ENCODE measurements around the gene WDR35.

The WDR35 gene

DNA sequence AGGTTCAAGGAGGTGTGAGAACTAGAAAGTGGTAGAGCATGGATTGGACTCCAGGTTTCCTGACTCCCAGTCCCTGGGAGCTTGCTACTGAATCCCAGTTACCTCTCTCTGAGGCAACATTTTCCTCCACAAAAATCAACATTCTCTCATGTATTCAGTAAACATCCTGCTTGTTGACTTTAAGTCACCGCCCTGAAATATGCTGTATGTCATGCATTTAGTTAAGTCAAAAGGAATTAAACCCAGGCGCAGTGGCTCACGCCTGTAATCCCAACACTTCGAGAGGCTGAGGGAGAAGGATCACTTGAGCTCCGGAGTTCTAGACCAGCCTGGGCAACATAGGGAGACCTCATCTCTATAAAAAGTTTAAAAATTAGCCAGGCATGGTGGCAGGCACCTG is 18.8 kb upstream of the WDR35 start:
- no peak for DNase-seq

DNA sequence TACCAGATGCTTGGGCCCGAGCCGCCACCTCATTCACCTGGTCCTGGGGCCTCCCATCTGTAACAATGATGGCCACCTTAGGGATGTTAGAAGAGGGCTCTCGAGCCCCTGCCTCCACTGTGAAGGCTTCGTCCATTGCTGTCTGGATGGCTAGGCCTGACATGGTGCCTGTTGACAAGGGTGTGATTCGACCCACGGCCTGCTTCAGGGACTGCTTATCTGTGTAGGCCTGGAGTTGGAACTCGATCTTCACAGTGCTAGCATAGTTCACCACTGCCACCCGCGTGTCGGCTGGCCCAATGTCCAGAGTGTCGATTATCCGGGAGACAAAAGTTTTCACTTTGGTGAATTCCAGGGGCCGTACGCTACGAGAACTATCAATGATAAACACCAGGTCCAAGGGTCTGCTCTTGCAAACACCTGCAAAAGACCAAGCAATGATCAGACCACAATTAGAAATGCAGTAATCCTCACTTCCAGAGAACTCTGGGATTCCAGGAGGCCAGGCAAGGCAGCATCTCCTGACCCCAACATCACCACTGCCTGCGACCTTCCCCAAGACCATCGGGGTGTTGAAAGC is 16.1 kb upstream of the WDR35 start:
- DNase-seq, result no peak

DNA sequence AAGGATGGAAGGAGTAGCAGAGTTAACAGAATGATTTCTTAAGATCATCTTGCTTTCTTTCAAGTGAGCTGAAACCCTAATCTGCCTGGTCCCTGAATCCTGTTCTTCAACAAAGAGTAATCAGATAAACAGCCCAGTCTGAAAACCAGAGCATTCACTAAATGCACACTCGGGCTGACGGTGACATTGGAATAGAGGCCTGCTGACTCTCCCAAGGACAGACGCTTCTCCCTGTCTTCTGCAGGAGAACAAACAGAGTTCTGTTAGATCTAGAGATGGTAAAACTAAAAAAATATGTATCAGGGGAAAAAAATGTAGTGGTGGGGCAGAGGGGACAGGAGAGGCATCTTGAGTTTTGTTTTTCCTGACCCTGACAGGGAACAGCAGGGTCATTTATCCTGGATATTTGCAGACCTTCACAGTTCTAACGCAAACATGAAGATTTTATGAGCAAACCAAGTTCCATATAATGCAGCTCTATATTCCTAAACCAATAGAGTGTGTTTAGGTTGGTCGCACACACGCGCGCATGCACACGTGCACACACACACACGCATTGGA is 15.2 kb upstream of the WDR35 start:
- DNase-seq, result no peak

- DNase-seq, result no peak
These were observed 11.5 kb upstream of the WDR35 start for GRCh38 chr2:20001361-20001863.

DNA sequence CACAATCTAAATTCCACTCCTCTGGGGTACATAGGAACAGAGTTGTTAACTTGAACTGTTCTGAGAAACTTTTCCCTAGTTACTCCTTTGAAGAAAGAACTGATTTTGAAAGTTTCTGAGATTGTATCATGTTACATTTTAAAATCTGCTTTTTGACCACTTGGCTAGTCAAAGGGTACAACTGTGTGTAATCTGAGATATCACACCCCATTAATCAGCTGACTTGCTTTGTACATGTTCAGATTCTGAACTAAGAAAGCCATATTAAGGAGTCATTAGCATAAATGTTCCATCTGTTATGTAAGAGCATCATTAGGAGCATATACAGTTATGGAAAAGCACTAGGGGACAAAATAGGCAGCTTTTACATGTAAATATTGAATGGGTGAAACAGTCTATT is 3.8 kb upstream of the WDR35 start:
- no peak for DNase-seq

DNA sequence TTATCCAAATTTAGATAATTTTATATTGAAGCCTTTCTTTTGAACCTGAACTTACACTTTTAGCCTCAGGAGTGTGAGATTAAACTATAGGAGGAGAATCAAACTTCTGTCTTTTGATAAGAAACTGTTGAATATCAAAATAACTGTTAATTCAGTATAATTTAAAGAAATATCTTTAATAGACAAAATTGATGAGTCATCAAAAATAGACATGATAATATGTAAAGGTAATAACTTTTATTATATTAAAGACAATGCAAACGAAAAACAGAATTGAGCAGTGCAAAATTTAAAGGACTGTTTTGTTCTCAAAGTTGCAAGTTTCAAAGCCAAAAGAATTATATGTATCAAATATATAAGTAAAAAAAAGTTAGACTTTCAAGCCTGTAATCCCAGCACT is 2.0 kb upstream of the WDR35 start:
- DNase-seq, result no peak

DNA sequence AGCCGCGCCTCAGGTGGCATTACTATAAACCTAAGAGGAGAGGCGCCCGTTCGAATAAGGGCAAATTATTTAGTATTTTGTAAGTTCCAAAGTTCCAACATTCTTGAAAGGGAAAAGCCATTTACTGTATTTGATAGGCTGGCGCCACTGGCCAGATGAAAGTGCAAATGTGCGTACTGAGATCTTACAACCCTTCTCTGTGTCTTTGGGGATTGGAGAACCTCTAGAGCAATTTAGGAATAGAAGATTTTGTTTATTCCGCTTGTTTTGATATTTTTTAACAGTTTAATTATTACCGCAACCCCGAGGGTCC is 467 bp upstream of the WDR35 start:
- DNase-seq, result no peak

DNA sequence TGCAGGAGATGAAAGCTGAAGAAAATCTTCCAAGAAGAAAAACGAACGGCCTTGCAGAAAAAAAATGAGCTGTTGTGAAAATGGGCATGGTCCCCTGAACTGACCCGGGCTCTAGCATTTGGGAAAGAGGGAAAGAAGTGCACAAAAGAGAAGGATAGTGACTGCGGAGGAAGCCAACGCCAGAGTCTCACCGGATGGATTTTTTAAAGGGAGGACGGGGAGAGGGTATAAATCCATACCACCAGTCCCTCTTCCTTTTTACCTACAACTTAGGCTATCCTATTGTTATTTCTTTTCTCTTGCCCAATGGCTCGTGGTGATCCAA is 601 bp downstream of the WDR35 start:
- DNase-seq, result no peak

DNA sequence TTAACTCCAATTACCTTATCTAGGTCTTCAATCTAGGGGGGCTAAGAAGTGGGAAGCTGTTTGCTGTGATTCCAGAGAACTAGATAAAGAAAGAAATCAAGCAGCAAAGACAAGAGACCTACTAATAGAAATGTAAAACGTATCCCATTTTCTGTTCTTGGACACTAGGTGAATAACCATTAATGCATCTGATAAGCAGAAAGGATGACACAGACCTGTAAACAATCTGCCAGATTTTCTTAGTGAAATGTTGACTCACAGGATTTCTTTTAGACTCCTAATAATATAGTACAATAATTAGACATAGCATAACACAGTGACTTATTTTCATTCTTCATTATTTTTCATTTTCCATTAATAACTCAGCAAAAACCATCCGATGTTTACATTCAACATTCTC is 1.3 kb downstream of the WDR35 start:
- no peak for DNase-seq

- DNase-seq, result peak; percentile 78
These were observed 2.0 kb downstream of the WDR35 start for GRCh38 chr2:19987936-19988335.

DNA sequence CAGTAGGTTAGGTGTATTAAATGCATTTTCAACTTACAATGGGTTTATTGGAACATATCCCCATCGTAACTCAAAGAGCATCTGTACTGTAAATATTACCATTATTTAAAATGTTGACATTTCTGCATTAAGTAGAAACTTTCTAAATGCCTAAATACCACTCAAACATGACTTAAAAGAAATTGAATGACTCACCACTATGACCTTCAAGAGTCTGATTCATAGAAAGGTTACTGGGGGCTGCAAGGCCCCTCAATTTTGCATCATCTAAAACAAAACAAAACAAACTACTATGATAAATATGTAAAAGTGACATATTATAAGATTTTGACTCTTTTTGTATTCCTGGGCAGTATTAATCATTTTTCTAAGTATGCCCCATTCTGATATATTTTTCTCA is 7.6 kb downstream of the WDR35 start:
- no peak for DNase-seq

DNA sequence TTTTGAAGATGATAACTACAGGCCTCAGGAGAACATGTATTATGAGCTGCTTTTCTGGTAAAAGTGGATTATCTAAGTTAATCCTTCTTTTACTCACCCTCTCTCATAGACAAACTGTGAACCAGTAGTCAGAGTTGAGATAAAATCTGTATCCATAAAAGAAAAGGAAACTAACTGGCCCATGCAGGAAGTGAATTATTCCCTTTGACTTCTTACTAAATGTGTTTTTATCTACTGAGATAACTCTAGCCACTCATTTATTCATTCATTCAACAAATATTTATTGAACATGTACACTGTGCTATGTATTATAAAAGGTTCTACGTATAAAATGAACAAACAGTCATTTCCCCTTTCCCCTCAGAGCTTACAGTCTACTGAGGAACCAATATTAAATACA is 10.0 kb downstream of the WDR35 start:
- DNase-seq, result no peak

DNA sequence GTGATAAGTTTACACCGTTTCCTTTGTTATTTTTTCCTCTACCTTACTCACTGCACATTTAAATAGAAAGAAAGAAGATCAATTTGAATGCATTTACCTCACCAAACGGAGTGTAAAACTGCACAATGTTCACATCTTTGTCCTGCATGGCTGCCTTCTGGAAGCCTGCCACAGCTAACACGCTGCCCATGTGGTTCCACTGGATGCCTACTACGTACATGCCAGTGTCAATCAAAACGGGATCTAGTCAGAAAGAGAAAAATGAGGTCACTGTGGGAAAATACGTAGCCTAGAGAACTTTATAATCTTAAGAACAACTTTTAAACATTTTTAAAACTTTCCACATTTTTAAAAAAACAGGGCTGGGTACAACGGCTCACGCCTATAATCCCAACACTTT is 16.4 kb downstream of the WDR35 start:
- DNase-seq, result no peak

DNA sequence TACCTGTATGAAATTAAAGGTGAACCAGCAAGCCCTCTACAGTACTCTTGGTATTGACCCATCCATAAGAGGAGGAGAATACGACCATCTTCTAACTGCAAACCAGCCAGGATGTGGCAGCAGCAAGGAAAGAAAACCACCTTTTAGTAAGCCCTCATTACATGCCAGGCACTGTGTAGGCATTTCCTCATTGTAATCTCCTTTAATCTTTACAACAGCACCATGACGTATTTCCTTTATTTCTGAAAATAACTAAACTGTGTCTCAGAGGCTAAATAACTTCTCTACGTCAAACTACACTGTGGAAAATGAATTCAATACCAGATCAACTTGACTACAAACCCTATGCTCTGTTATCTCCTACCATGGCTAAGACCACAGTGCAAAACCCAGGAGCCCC is 18.2 kb downstream of the WDR35 start:
- DNase-seq, result peak; percentile 63

- DNase-seq, result no peak
These were observed 26.5 kb downstream of the WDR35 start for GRCh38 chr2:19963386-19963785.

- DNase-seq, result peak; percentile 59
These were observed 34.1 kb downstream of the WDR35 start for GRCh38 chr2:19955544-19956422.

DNA sequence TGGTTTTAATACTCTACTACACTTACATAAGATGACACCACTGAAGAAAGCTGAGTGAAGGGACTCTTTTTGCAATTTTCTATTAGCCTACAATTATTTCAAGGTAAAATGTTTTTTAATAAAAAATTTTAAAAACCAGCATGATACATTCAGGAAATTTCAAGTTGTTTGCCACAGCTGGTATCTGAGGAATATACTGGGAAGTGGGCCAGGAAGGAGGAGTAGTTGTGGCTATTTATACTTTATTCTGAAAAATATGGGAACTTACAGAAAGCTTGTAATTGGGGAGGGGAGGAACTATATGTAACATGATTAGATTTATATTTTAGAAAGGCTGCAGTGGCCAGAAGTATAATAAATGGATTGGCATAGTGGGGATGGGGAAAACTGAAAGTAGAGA is 40.8 kb downstream of the WDR35 start:
- no peak for DNase-seq

DNA sequence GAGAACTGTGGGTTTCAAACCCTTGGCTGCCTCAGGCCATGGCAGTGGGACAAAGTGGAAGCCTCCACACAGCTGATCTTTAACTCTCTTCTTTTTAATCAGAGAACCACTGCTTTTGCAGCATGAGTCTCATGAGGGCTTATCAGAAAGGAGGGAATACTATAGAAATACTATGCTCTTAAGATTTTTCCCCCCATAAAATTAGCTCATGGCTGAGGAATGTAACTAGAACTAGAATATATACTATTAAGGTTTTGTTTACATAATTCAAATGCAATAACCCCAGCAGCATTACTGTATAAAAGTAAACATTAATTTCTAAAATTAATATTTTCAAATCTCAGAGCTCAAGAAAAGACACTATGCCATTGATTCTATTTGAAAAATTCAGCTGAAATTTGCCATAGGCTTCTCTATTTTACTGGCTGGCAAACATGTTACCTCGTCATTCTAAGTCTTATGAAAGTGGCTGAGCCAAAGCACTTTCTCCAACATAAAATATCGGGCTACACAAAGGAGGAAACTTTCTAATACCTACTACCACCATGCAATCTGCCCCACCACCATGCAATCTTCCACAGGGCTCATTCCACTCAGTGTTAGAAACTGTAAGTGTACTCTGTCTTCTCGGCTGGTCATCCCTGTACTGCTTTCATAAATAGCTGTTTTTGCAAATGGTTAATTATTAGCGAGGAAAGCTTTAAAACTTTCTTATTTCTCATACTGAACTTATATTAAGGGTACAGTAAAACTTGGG is 42.5 kb downstream of the WDR35 start:
- no peak for DNase-seq

DNA sequence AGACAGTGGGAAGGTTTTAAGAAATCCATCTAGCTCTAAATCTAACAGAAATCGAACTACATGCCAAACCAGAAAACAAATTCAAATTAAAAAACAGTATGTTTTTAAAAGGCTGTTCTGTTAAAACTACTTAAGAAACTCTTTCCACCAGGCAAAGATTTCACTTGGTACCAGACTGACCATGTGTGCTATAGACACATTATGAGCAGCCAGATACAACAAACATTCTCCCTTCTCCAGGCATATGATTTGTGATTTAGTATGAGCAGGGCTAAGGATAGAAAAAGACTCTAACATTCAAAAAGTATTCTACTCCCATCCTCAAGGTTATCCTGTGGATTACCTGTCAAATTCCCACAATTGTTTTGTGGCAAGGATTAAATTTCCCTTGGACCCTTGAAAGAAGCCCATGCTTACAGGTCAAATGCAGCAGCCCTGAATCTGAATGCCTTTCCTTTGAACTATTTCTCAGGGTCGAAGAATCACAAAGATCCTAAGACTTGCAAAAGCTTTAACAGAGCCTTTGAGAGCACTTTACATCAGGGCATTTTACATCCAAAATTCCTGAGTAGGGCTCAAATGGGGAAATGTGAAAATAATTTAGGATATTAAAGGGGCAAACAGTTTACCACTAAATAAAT is 45.6 kb downstream of the WDR35 start:
- DNase-seq, result no peak

- DNase-seq, result no peak
These were observed 46.7 kb downstream of the WDR35 start for GRCh38 chr2:19943189-19943588.

GRCh38 chr2:19942199-19942598 is 47.7 kb downstream of the WDR35 start:
- no peak for DNase-seq

- no peak for DNase-seq
These were observed 52.9 kb downstream of the WDR35 start for GRCh38 chr2:19937004-19937403.

DNA sequence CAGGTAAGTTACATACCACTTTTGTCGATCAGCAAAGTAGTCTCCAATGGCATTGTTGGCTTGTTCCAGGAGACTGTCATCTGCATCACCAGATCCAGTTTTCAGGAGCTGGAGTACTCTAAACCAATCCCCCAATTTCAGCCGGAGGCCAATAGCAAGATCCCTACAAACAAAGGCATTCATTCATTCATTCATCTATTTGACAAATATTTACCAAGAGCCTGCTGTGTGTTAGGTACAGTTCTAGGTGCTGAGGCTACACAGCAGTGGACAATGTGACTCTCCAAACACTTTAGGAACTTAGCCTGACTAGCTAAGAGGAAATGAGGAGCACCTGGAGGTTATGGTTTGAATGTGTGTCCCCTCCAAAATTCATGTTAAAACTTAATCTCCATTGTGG is 53.7 kb downstream of the WDR35 start:
- no peak for DNase-seq
